ENCODE data around the gene RPUSD1. TPM values are rescaled to one million over a fixed set of nuclear protein-coding genes. Genes with fewer than 3 reads are reported as not detected.

Gene RPUSD1
- total RNA-seq, 1 experiment from 2014 or later: 48.6 TPM

GRCh38 chr16:746637-747036 lies 41.5 kb downstream of the RPUSD1 start:
- no peak overlapping the region for H3T11ph ChIP-seq (ENCODE audit: low read length)
- no peak for DNase-seq
- no peak overlapping the region for H3K27ac ChIP-seq (ENCODE audit: insufficient read length, low read depth, low read length)
- H3K9ac ChIP-seq (ENCODE audit: extremely low read depth, insufficient read length, low read length): no peak overlapping the region
- no peaks in the 10 kb centered on the region for H3K79me2 ChIP-seq (ENCODE audit: insufficient read depth, low read length)
- no peak overlapping the region for H3K4me2 ChIP-seq (ENCODE audit: insufficient read depth, insufficient read length, low read length)
- H3K4me3 Mint-ChIP-seq: no peak overlapping the region
- no peak overlapping the region for H2BK20ac ChIP-seq (ENCODE audit: low read depth, low read length, poor library complexity, severe bottlenecking)
- no peaks in the 10 kb centered on the region for H4K20me1 ChIP-seq (ENCODE audit: control insufficient read depth, insufficient read depth, insufficient read length)
- no peak overlapping the region for H3K27ac Mint-ChIP-seq
- H2BK15ac ChIP-seq (ENCODE audit: low read depth, low read length): no peak overlapping the region
- no peak overlapping the region for H2BK5ac ChIP-seq (ENCODE audit: insufficient read length, low read length)
- H4K91ac ChIP-seq (ENCODE audit: insufficient read length, low read depth, low read length): no peak overlapping the region
- H3K4me1 ChIP-seq (ENCODE audit: insufficient read depth, low read length): no peaks in the 10 kb centered on the region
- no peak for TF ChIP-seq CTCF (conservative IDR thresholded peaks at IDR 0.05)
- H2AK5ac ChIP-seq (ENCODE audit: insufficient read length, low read length): no peak overlapping the region
- H2AFZ ChIP-seq (ENCODE audit: low read length): no peak overlapping the region
- H3K36me3 Mint-ChIP-seq (ENCODE audit: insufficient read depth in 1 of 3, low read depth in 3 of 3): no peaks in the 10 kb centered on the region
- no peak overlapping the region for H3K56ac ChIP-seq (ENCODE audit: insufficient read length, low read depth, low read length)
- H3K4me1 Mint-ChIP-seq: peaks cover 9 to 17% of the 10 kb centered on the region in 2 experiments
- no peaks in the 10 kb centered on the region for H3K9me3 ChIP-seq (ENCODE audit: control insufficient read depth, low read depth, low read length)
- no peak overlapping the region for H2BK12ac ChIP-seq (ENCODE audit: insufficient read length, low read depth, low read length)
- no peaks in the 10 kb centered on the region for H3K9me3 Mint-ChIP-seq
- peaks cover 5% of the 10 kb centered on the region for H3K27me3 Mint-ChIP-seq (ENCODE audit: low read depth)
- no peak overlapping the region for H2BK120ac ChIP-seq (ENCODE audit: low read depth, low read length, poor library complexity, severe bottlenecking)
- no peak overlapping the region for H3K4ac ChIP-seq (ENCODE audit: low read depth, low read length)
- H3K14ac ChIP-seq (ENCODE audit: insufficient read depth, low read length): no peak overlapping the region
- H3K18ac ChIP-seq (ENCODE audit: insufficient read length, low read depth, low read length): no peak overlapping the region
- H3K23ac ChIP-seq (ENCODE audit: insufficient read length, low read depth, low read length): no peak overlapping the region
- no peaks in the 10 kb centered on the region for H3K79me1 ChIP-seq (ENCODE audit: insufficient read depth, low read depth, low read length, poor library complexity, severe bottlenecking)
- WGBS (ENCODE audit: extremely low coverage, insufficient read length, low lambda C conversion rate): no CpG with 5 or more reads among the region's 13 CpGs
- no peak overlapping the region for H4K8ac ChIP-seq (replicated peaks; ENCODE audit: insufficient read length, low read depth, low read length)
- H4K5ac ChIP-seq (ENCODE audit: insufficient read length, low read depth, low read length): no peak overlapping the region
- H3K27me3 ChIP-seq (ENCODE audit: insufficient read depth, low read length): no peaks in the 10 kb centered on the region
- no peaks in the 10 kb centered on the region for H3K23me2 ChIP-seq (ENCODE audit: insufficient read length, low read depth, low read length, poor library complexity, severe bottlenecking)

Data from H9 (cell line).